Esophagus squamous epithelium (tissue), 4 donors: ENCODE measurements around the gene OR51E1.

Experiments used
- POLR2A ChIP-seq, 4 donors: fragments of 450-650 bp; IDR thresholded peaks; one replicate each; pipeline ENCODE4 v1.6.1; 2017; ENCODE audit warnings: antibody characterized with exemption in 4 of 4, mild to moderate bottlenecking in 4 of 4, moderate library complexity in 3 of 4
- TF ChIP-seq, protein P1 (sequence below), 6 experiments: fragments of 450-650 bp in 4 of 6; fragments of 200-600 bp in 2 of 6; sonication (generic) in 2 of 6; IDR thresholded peaks; one replicate each; pipeline ENCODE4 v1.5.1; 2016 to 2019; ENCODE audit warnings: antibody characterized with exemption in 6 of 6, mild to moderate bottlenecking in 4 of 6, moderate library complexity in 4 of 6

- TF ChIP-seq, protein P1, sequence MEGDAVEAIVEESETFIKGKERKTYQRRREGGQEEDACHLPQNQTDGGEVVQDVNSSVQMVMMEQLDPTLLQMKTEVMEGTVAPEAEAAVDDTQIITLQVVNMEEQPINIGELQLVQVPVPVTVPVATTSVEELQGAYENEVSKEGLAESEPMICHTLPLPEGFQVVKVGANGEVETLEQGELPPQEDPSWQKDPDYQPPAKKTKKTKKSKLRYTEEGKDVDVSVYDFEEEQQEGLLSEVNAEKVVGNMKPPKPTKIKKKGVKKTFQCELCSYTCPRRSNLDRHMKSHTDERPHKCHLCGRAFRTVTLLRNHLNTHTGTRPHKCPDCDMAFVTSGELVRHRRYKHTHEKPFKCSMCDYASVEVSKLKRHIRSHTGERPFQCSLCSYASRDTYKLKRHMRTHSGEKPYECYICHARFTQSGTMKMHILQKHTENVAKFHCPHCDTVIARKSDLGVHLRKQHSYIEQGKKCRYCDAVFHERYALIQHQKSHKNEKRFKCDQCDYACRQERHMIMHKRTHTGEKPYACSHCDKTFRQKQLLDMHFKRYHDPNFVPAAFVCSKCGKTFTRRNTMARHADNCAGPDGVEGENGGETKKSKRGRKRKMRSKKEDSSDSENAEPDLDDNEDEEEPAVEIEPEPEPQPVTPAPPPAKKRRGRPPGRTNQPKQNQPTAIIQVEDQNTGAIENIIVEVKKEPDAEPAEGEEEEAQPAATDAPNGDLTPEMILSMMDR (IDR thresholded peaks at IDR 0.05): no peak
- no peak for TF ChIP-seq POLR2A (IDR thresholded peaks at IDR 0.05)
Measured at GRCh38 chr11:4610258-4610935, 33.4 kb upstream of the OR51E1 start.
